GM21528 (cell line): Measurements from ENCODE around the gene NEDD4L.
"Not testable (repeated sequence)": the region's sequence is repeated elsewhere in the genome, so short reads cannot be mapped to it uniquely, and the experiment has no call there.

Source experiments
- ATAC-seq: cut with Tn5 transposase; IDR thresholded peaks from one replicate; pipeline ENCODE4 v1.9.1; 2021; ENCODE audit warnings: mild to moderate bottlenecking, moderate library complexity; ENCODE audit not compliant: unreplicated experiment, low FRiP score

NEDD4L gene

DNA sequence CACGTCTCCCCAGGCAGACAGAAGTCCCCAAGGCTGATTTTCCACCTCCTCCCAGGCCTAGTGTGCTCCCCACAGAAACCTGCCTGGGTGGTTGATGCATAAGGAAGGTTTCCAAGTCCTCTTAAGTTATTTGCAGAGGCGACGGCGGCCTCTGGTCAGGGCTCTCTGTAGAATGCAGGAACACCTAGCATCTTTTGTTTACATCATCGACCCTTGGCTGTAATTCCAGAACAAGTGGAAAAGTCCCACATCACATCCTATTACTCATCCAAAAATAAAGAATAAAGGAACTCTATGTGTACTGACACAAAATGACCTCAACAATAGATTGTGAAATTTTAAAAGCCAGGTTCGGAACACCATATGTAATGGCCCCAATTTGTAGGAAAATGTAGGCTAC is 373.7 kb downstream of the NEDD4L start:
- ATAC-seq = no peak

DNA sequence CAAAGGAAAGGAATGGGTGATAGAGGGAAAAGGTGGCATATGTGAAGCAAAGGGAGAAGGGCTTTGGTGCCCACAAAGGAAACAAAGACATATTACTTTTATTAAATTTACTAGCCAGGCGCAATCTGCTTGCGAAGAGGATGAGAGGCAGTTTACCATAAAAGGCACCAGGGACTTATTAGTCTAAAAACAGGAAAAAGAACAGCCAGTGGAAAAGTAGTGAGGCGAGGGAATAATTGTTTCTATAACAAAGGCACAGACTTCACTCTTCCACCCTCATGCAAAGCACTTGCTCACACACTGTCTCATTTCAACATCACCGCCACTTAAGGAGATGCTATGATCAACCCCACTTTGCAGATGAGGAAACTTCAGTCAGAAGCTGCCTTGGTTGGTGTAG is 374.3 kb downstream of the NEDD4L start:
- no peak for ATAC-seq

DNA sequence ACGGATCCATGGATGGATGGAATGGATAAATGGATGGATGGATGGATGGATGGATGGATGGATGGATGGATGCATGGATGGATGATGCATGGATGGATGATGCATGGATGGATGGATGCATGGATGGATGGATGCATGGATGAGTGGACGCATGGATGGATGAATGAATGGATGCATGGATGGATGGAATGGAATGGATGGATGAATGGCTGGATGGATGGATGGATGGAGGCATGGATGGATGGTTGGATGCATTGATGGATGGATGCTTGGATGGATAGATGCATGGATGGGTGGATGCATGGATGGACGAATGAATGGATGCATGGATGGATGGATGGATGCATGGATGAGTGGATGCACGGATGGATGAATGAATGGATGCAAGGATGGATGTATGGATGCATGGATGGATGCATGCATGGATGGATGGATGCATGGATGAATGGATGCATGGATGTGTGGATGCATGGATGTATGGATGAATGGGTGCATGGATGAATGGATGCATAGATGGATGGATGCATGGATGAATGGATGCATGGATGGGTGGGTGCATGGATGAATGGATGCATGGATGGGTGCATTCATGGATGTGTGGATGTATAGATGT is 375.7 kb downstream of the NEDD4L start:
- no peak for ATAC-seq

DNA sequence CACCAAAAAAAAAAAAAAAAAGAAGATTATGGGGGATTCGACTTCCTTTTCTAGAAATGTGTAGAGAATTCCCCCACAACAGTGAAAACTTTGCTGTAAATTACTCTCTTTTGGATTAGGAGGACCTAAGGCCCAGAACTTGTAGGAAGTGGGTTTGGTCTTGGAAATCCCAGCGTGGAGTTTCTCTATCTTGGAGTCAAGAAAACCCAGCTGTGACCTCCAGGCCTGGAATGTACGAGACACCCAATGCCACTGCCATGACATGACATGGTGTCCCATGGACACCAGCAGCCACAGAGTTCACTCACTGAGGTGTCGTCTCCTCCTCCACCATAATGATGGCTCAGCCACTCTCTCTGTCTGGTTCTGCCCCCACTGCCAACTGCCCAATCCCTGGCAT is 382.6 kb downstream of the NEDD4L start:
- ATAC-seq = no peak

DNA sequence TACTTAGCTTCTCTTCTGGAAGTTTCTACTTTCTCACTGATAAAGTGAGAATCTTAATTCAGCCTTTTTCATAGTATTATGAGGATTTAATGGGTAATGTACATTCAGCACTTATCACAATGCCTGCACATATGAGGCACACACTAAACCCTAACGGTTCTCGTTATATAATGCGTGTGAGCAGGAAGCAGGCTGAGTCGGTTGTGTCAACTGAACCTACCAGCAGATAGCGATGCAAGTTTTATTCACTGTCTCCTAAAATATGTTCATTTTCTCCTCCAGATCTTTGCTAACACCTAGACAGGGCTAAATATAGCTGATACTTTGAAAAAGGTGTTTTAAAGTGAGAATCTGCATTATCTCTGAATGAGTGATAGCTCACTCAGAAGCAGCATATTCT is 383.3 kb downstream of the NEDD4L start:
- ATAC-seq = no peak

DNA sequence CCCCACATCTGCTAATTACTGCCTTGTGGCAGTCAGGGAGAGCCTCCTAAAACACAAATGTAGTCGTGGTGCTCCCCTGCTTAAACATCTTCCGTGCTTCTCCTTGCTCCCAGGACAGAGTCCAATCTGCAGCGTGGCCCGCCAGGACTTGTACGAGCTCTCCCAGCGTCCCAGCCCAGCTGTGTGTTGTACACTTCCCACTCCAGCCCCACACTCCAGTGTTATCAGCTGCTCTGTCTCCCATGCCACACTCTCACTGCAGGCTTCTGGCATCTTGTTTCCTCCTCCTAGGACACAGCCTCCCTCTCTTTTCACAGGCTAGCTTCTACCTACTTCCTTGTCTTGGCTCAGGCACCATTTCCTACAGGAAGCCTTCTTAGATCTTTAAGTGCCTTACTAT is 385.4 kb downstream of the NEDD4L start:
- no peak for ATAC-seq

DNA sequence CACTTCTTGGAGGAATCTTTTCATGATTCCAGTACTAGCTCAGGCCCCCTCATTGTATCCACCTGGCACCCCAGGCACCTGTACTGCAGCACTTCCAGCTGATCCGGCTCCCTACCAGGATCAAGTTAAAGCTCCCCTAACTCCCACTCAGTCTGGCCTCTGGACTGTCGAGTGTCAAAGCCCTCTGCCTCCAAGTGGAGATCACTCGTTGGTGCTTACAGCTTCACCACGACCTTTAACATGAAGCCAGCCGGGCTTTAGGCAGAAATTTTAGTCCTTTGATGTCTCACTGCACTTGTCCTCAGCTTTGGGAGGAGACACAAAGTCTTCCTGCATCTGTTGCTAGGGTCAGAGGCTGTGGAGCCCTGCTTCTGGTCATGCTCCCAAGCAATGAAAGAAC is 387.2 kb downstream of the NEDD4L start:
- ATAC-seq = no peak

DNA sequence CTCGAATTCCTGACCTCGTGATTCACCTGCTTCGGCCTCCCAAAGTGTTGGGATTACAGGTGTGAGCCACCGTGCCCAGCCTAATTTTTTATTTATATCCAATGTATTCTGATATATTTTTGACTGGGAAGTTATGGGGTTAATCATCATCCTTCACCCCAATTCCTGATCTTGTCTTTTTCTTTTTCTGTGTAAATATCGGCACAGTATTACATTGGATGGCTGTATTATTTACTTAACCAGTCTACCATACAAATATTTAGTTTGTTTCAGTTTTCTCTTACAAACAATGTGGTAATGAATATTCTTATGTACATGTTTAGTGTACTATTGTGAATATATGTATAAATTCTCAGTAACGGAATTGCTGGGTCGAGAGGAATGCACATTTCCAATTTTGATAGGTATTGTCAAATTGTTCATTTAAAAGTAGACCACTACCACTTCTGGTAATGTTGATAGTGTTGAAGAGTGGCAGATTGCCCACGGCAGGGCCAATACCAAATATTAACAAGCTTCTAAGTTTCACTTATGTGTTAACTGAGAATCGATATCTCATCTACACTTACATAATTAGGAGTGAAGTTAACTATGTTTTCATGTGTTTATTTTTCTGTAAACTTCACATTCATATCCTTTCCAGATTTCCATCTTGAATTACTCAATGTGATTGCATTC is 388.2 kb downstream of the NEDD4L start:
- no peak for ATAC-seq

DNA sequence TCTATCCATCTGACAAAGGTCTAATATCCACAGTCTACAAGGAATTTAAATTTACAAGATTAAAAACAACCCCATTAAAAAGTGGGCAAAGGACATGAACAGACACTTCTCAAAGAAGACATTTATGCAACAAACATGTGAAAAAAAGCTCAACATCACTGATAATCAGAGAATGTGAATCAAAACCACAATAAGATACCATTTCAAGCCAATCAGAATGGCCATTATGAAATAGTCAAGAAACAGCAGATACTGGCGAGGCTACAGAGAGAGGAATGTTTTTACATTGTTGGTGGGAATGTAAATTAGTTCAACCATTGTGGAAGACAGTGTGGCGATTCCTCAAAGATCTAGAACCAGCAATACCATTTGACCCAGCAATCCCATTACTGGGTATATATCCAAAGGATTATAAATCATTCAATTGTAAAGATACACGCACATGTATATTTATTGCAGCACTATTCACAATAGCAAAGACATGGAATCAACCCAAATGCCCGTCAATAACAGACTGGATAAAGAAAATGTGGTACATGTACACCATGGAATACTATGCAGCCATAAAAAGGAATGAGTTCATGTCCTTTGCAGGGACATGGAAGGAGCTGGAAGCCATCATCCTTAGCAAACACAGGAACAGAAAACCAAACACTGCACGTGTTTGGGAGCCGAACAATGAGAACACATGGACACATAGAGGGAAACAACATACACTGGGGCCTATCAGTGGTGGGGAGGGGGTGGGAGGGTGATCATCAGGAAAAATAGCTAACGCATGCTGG is 391.4 kb downstream of the NEDD4L start:
- not testable (repeated sequence) for ATAC-seq

DNA sequence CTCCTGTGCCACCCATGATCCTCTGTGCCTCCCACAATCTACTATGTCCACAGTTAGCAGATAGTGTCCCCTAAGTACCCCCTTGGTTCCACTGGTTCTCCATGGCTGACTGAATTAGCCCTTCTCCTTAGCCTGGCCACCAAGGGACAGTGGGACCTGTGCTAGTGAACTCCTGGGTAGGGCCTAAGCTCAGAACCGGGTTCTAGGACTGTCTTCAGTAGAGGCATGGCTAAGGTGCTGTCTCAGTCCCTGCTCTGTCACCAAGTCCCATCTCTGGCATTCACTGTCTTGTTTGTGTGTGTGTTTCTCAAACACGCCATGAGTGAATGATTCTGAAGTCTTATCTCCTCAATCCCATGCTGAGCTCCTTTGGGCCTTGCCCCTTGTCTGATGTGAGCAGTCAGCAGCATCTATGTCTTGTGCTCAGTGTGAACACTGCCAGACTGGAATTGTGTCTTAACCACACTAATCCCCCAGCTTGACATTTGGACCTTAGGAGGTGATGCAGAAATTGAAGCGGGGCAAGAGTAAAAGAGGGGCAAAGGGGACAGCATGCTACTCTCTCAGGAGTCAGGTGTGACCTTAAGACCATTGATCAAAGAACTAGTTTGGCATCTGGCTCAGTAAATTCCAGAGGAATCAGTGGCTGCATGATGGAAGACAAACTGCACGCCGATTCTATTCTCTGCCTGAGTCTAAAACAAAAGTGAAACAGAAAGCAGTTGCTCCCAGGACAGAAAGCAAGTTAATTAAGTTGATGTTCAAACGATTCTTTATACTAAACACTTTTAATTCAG is 394.3 kb downstream of the NEDD4L start:
- no peak for ATAC-seq

DNA sequence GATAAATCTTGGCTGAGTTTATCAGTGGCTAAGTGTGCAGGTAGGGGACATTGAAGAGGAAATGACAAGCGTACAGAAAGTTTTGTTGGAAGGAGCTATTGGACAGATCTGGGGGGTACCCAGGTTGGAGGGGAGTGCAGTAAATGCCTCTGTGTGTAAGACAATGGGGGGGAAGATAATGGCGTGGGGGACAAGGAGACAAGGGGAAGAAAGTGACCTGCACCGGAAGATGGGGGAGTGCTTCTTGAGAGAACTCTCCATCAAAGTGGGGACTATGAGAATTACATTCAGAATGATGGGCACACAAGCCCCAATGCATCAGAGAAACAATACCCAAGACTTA is 394.9 kb downstream of the NEDD4L start:
- ATAC-seq = no peak

DNA sequence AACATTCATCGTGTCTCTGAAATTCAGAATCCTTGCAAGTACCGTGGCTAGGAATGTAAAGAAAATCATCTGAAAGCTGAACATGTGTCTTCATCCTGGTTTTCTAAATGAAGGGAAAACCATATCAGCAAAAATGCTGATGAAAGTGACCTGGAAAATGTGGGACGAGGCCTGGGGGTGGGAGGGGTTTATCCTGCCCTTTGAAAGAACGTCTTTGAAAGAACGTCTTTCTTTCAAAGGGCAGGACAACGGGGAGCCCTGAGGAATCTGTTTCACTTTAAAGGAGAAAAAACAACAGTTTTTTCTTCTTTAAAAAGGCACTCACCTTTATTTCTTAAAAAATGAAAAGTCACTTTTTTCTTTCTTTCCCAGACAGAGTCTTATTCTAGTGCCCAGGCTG is 399.6 kb downstream of the NEDD4L start:
- ATAC-seq = no peak

DNA sequence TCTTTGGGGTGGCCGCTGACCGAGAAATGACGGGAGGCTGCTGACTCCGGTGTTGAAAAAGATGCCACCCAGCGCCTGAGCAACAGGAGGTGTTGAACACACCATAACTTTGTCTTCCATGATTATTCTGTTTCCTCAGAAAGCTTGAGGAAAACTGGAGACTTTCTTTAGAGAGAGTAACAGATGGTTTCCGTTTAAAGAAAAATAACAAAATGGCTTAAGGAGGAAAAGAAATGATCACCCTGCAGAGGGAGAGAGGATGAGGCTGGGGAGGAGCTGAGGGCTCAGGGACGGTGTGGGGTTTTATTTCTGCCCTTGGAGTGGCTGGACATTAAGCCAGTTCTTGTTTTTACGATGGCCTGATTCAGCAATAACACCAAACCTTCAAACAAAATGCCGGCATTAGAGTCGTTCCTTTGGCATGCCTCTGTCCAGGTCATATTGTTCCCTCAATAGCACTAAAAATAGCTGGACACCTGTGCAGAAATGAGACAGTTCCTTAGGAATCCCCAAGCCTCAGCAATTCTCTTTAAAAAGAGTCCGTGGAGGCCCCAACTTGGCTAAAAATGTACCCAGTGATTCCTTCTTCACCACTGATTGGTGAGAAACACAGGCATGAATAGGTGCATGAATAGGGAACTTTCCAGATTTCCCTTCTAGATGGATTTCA is 402.5 kb downstream of the NEDD4L start:
- ATAC-seq = no peak

DNA sequence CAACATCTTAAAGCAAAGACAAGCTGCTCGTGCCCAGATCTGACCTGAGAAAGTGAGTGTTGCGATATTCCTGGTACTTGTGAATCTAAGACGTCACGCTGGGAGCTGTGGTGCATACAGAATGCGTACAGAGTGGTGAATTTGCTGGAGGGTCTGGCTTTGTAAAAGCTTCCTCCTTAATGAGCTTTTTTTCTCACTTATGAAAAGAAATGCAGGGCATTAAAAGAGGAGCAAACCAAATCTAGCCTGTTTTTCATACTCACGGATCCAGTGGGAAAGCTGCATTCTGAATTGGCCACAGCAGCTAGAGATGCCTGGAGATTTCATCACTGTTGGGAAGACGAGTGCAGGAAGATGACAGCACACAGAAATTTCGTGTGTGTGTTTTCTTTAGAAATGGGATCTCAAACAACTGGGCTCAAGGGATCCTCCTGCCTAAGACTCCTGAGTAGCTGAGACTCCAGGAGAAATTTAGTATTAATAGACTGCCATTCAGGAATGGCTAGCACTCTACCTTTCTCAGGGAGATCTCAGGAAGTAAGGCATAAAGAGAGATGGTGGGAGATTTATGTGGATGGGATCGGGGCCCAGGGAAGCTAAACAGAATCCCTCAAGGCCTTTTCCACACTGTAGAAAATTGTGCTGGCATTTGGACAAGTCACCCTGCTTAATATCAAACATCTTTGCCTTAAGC is 403.5 kb downstream of the NEDD4L start:
- ATAC-seq = no peak

DNA sequence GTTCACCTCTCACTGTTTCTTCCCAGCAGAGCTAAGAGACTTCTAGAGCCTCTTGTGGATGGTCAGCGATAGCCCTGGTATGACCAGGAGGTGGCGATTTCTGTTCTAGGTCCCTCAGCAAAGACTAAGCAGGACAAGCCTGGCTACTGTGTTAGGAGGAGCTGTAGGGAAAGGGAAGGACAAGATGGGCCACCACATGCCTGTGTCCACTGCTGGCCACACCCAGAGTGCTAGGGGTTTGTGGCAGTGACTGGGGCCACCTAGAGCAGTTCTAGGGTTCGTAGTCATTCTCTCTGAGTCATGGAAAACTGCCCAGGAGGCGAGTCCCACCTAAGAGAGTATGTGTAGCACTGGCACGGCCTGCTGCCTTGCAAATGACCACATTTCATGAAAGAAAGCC is 405.4 kb downstream of the NEDD4L start:
- ATAC-seq = no peak
